OCI-LY1 (cell line): Measurements from ENCODE around the gene ARMC7.

Experiments used
- H2AFZ ChIP-seq: fragments of 200-600 bp; sonication (generic), shearing (Covaris generic); 2 replicates; pipeline ENCODE4 v1.6.0; 2014; ENCODE audit warnings: antibody characterized with exemption, mild to moderate bottlenecking, low read length
- H3F3A ChIP-seq: fragments of 200-600 bp; sonication (generic), shearing (Covaris generic); 2 replicates; pipeline ENCODE4 v1.6.0; 2014; ENCODE audit warnings: mild to moderate bottlenecking, antibody characterized with exemption, low read length, moderate library complexity; ENCODE audit not compliant: insufficient read depth
- H3K27ac ChIP-seq: fragments of 200-600 bp; sonication (generic); 2 replicates; pipeline ENCODE4 v1.5.1; 2014; ENCODE audit warnings: low read length, mixed run types, mild to moderate bottlenecking, low read depth; ENCODE audit not compliant: poor library complexity, severe bottlenecking
- H3K27me3 ChIP-seq: fragments of 200-600 bp; sonication (generic); 2 replicates; pipeline ENCODE4 v1.6.0; 2014; ENCODE audit warnings: antibody characterized with exemption, mild to moderate bottlenecking, low read length, moderate library complexity; ENCODE audit not compliant: insufficient read depth
- H3K36me3 ChIP-seq: fragments of 200-600 bp; sonication (generic); 2 replicates; pipeline ENCODE4 v1.6.1; 2014; ENCODE audit warnings: mild to moderate bottlenecking, antibody characterized with exemption, low read length, moderate library complexity, mixed read lengths; ENCODE audit not compliant: insufficient read depth
- H3K4me1 ChIP-seq: fragments of 200-600 bp; sonication (generic); 2 replicates; pipeline ENCODE4 v1.5.1; 2014; ENCODE audit warnings: mild to moderate bottlenecking, low read length, moderate library complexity; ENCODE audit not compliant: insufficient read depth, severe bottlenecking
- H3K4me2 ChIP-seq: fragments of 200-600 bp; sonication (generic), shearing (Covaris generic); 2 replicates; pipeline ENCODE4 v1.6.1; 2014; ENCODE audit warnings: low read length
- H3K4me3 ChIP-seq: fragments of 200-600 bp; sonication (generic); 2 replicates; pipeline ENCODE4 v1.5.1; 2014; ENCODE audit warnings: low read length, low read depth, mild to moderate bottlenecking, mixed read lengths; ENCODE audit not compliant: poor library complexity, severe bottlenecking
- H3K79me2 ChIP-seq: fragments of 200-600 bp; shearing (Covaris generic); 2 replicates; pipeline ENCODE4 v1.6.1; 2016; ENCODE audit warnings: mixed run types, low read length, mixed read lengths; ENCODE audit not compliant: insufficient read depth
- H3K9ac ChIP-seq: fragments of 200-600 bp; sonication (generic), shearing (Covaris generic); 2 replicates; pipeline ENCODE4 v1.6.1; 2014; ENCODE audit warnings: mild to moderate bottlenecking, low read length, mixed read lengths
- H3K9me2 ChIP-seq: fragments of 200-600 bp; sonication (generic), shearing (Covaris generic); 2 replicates; pipeline ENCODE4 v1.6.1; 2014; ENCODE audit warnings: low read depth, mild to moderate bottlenecking, low read length, mixed read lengths
- H3K9me3 ChIP-seq: fragments of 200-600 bp; shearing (Covaris generic); 2 replicates; pipeline ENCODE4 v1.6.1; 2014; ENCODE audit warnings: low read length, mixed read lengths
- H4K20me1 ChIP-seq: fragments of 200-600 bp; sonication (generic), shearing (Covaris generic); 2 replicates; pipeline ENCODE4 v1.6.0; 2016; ENCODE audit warnings: mild to moderate bottlenecking, low read length; ENCODE audit not compliant: insufficient read depth
- EZH2 ChIP-seq: fragments of 200-600 bp; sonication (generic), shearing (Covaris generic); IDR thresholded peaks from 2 replicates; pipeline ENCODE4 v1.8.0; 2017; ENCODE audit warnings: borderline replicate concordance, mixed run types, mild to moderate bottlenecking, antibody characterized with exemption, low read length, moderate library complexity, mixed read lengths
- TF ChIP-seq, protein P1 (sequence below): fragments of 200-600 bp; sonication (generic), shearing (Covaris generic); IDR thresholded peaks from 2 replicates; pipeline ENCODE4 v1.5.1; 2017; ENCODE audit warnings: mild to moderate bottlenecking, antibody characterized with exemption, low read length, moderate library complexity, mixed read lengths

ARMC7 gene

DNA sequence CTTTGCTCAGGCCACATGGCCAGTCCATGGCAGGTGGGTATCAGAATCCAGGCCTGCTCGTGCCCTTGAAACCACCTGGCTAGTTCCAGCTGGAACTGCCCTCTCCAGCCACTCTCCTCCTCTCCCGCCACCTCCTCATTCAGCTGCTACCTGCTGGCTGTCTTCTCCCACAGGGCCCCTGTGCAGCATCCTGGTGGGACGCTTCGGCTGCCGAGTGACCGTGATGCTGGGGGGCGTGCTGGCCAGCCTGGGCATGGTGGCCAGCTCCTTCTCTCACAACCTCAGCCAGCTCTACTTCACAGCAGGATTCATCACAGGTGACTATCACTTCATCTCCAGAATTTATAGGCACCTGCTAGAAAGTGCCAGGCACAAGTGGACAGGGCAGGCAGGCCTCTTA lies 11.9 kb upstream of the ARMC7 start:
- no peaks in the 10 kb centered on the region for H3F3A ChIP-seq
- no peak overlapping the region for H3K4me3 ChIP-seq
- H3K27ac ChIP-seq: no peak overlapping the region
- no peaks in the 10 kb centered on the region for H3K36me3 ChIP-seq
- H2AFZ ChIP-seq: no peak overlapping the region
- no peaks in the 10 kb centered on the region; the same call in 1 of the 2 replicates for H3K27me3 ChIP-seq
- H3K4me1 ChIP-seq: peaks cover 7% of the 10 kb centered on the region
- H3K9ac ChIP-seq: no peak overlapping the region
- no peaks in the 10 kb centered on the region for H3K9me3 ChIP-seq
- no peaks in the 10 kb centered on the region for H3K79me2 ChIP-seq
- H3K4me2 ChIP-seq: no peak overlapping the region
- TF ChIP-seq, protein P1, sequence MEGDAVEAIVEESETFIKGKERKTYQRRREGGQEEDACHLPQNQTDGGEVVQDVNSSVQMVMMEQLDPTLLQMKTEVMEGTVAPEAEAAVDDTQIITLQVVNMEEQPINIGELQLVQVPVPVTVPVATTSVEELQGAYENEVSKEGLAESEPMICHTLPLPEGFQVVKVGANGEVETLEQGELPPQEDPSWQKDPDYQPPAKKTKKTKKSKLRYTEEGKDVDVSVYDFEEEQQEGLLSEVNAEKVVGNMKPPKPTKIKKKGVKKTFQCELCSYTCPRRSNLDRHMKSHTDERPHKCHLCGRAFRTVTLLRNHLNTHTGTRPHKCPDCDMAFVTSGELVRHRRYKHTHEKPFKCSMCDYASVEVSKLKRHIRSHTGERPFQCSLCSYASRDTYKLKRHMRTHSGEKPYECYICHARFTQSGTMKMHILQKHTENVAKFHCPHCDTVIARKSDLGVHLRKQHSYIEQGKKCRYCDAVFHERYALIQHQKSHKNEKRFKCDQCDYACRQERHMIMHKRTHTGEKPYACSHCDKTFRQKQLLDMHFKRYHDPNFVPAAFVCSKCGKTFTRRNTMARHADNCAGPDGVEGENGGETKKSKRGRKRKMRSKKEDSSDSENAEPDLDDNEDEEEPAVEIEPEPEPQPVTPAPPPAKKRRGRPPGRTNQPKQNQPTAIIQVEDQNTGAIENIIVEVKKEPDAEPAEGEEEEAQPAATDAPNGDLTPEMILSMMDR: no peak
- TF ChIP-seq EZH2: no peak
- H3K9me2 ChIP-seq: no peaks in the 10 kb centered on the region
- H4K20me1 ChIP-seq: no peaks in the 10 kb centered on the region

DNA sequence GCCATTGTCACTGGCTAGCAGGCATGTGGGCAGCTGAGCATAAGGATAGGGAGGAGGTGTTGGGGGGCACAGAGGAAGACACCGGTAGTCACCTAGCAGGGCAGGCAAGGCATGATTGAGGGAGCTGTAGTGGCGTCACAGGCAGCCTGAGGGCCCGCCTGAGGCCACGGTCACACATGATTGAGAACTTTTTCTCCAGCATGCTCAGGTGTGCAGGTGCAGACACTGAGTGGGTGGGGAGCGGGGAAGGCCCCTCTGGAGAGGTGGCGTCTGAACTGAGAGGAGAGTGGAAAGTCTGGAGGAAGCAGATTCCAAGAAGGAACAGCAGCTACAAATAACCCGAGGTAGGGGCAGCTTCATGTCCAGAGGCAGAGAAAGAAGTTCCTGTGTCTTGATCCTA lies 10.9 kb upstream of the ARMC7 start:
- H3K4me1 ChIP-seq: peaks cover 7% of the 10 kb centered on the region
- H3K27ac ChIP-seq: no peak overlapping the region
- no peaks in the 10 kb centered on the region for H3K79me2 ChIP-seq
- H3K9ac ChIP-seq: no peak overlapping the region
- no peaks in the 10 kb centered on the region for H4K20me1 ChIP-seq
- TF ChIP-seq EZH2: no peak
- TF ChIP-seq, protein P1: no peak
- no peaks in the 10 kb centered on the region for H3K9me2 ChIP-seq
- no peaks in the 10 kb centered on the region; the same call in 1 of the 2 replicates for H3K27me3 ChIP-seq
- no peaks in the 10 kb centered on the region for H3K9me3 ChIP-seq
- no peak overlapping the region for H3K4me2 ChIP-seq
- no peaks in the 10 kb centered on the region for H3K36me3 ChIP-seq
- H3K4me3 ChIP-seq: no peak overlapping the region
- no peaks in the 10 kb centered on the region for H3F3A ChIP-seq
- no peak overlapping the region for H2AFZ ChIP-seq

DNA sequence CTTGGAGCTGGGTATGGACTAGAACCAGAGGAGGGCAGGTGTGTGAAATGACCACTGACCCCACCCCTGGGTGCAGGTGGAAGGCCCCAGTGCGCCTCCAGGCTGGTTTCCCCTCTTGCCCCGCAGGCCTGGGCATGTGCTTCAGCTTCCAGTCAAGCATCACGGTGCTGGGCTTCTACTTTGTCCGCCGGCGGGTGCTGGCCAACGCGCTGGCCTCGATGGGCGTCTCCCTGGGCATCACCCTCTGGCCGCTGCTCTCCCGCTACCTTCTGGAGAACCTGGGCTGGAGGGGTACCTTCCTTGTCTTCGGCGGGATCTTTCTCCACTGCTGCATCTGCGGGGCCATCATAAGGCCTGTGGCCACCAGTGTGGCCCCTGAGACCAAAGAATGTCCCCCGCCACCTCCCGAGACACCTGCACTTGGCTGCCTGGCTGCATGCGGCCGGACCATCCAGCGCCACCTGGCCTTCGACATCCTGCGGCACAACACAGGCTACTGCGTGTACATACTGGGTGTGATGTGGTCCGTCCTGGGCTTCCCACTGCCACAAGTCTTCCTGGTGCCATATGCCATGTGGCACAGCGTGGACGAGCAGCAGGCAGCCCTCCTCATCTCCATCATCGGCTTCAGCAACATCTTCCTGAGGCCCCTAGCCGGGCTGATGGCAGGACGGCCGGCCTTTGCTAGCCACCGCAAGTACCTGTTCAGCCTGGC lies 9.7 kb upstream of the ARMC7 start:
- Histone ChIP-seq H2AFZ (no peak overlapping the region), H3K9me2 (no peaks in the 10 kb centered on the region), H3K9ac (no peak overlapping the region), H3K36me3 (no peaks in the 10 kb centered on the region), H3K79me2 (no peaks in the 10 kb centered on the region), H3K4me2 (no peak overlapping the region), H3K27me3 (no peaks in the 10 kb centered on the region; the same call in 1 of the 2 replicates), H3K4me3 (no peak overlapping the region), H3K27ac (no peak overlapping the region), H4K20me1 (no peaks in the 10 kb centered on the region), H3K4me1 (peaks cover 7% of the 10 kb centered on the region), H3F3A (no peaks in the 10 kb centered on the region), H3K9me3 (no peaks in the 10 kb centered on the region)
- TF ChIP-seq, protein P1: no peak
- no peak for TF ChIP-seq EZH2
